Astrocyte (in vitro differentiated cells and primary cell): Measurements from ENCODE around the gene ARHGAP19. TPM values are rescaled to one million over a fixed set of nuclear protein-coding genes. Genes with fewer than 3 reads are reported as not detected.
A peak's percentile ranks its signal among the peaks of the same experiment; 100 is the strongest.
"Not testable (repeated sequence)": the region's sequence is repeated elsewhere in the genome, so short reads cannot be mapped to it uniquely, and the experiment has no call there.

Source experiments
- DNase-seq: peaks from one replicate; pipeline ENCODE4 v3.0.0-alpha.2; 2010; ENCODE audit warnings: low read depth
- FAIRE-seq: peaks from 2 replicates; lab custom pipeline; 2011; peaks lifted over from hg19 to GRCh38; lab: Jason Lieb, UNC
- H2AFZ ChIP-seq: 2 replicates; pipeline ENCODE4 v1.6.0; 2012; ENCODE audit warnings: low read depth, low read length, inconsistent platforms
- H3K27ac ChIP-seq: 2 replicates; pipeline ENCODE4 v1.5.1; 2011; ENCODE audit warnings: low read depth, low read length, inconsistent platforms
- H3K27me3 ChIP-seq: 2 replicates; pipeline ENCODE4 v1.6.0; 2011; ENCODE audit warnings: low read length, inconsistent platforms; ENCODE audit not compliant: insufficient read depth
- H3K36me3 ChIP-seq: 2 replicates; pipeline ENCODE4 v1.5.1; 2011; ENCODE audit warnings: low read length, inconsistent platforms; ENCODE audit not compliant: insufficient read depth
- H3K4me1 ChIP-seq: 2 replicates; pipeline ENCODE4 v1.5.1; 2011; ENCODE audit warnings: low read length, inconsistent platforms; ENCODE audit not compliant: insufficient read depth
- H3K4me2 ChIP-seq: 2 replicates; pipeline ENCODE4 v1.6.0; 2012; ENCODE audit warnings: low read length, inconsistent platforms
- H3K4me3 ChIP-seq: 2 replicates; pipeline ENCODE4 v1.5.1; 2011; ENCODE audit warnings: low read depth, mild to moderate bottlenecking, low read length, inconsistent platforms; ENCODE audit not compliant: insufficient read depth
- H3K79me2 ChIP-seq: 2 replicates; pipeline ENCODE4 v1.6.0; 2012; ENCODE audit warnings: mild to moderate bottlenecking, low read length, inconsistent platforms; ENCODE audit not compliant: insufficient read depth
- H3K9ac ChIP-seq: 2 replicates; pipeline ENCODE4 v1.6.0; 2012; ENCODE audit warnings: mild to moderate bottlenecking, low read length, inconsistent platforms
- H3K9me3 ChIP-seq: 2 replicates; pipeline ENCODE4 v1.5.1; 2012; ENCODE audit warnings: low read depth, mild to moderate bottlenecking, low read length, inconsistent platforms; ENCODE audit not compliant: insufficient read depth
- H4K20me1 ChIP-seq: 2 replicates; pipeline ENCODE4 v1.6.0; 2012; ENCODE audit warnings: low read length, inconsistent platforms; ENCODE audit not compliant: insufficient read depth
- H3K27ac Mint-ChIP-seq: one replicate; pipeline ENCODE4 v1.8.0; 2021; ENCODE audit warnings: mild to moderate bottlenecking, mixed read lengths; ENCODE audit not compliant: unreplicated experiment
- H3K27me3 Mint-ChIP-seq: one replicate; pipeline ENCODE4 v1.8.0; 2021; ENCODE audit warnings: low read depth, mixed read lengths; ENCODE audit not compliant: unreplicated experiment
- H3K36me3 Mint-ChIP-seq: one replicate; pipeline ENCODE4 v1.8.0; 2021; ENCODE audit warnings: low read depth, mixed read lengths; ENCODE audit not compliant: unreplicated experiment
- H3K4me1 Mint-ChIP-seq: one replicate; pipeline ENCODE4 v1.8.0; 2021; ENCODE audit warnings: low read depth, mixed read lengths; ENCODE audit not compliant: unreplicated experiment
- H3K4me3 Mint-ChIP-seq: one replicate; pipeline ENCODE4 v1.8.0; 2021; ENCODE audit warnings: mild to moderate bottlenecking, moderate library complexity, mixed read lengths; ENCODE audit not compliant: unreplicated experiment
- H3K9me3 Mint-ChIP-seq: one replicate; pipeline ENCODE4 v1.8.0; 2021; ENCODE audit warnings: mild to moderate bottlenecking, mixed read lengths; ENCODE audit not compliant: unreplicated experiment
- CTCF ChIP-seq: IDR thresholded peaks from 2 replicates; pipeline ENCODE4 v1.5.1; 2011; ENCODE audit warnings: low read depth, mild to moderate bottlenecking, inconsistent platforms, low read length, moderate library complexity; ENCODE audit not compliant: insufficient read depth
- EZH2 ChIP-seq: IDR thresholded peaks from 2 replicates; pipeline ENCODE4 v1.6.1; 2012; ENCODE audit warnings: mild to moderate bottlenecking, low read length, inconsistent platforms; ENCODE audit not compliant: insufficient read depth
- total RNA-seq: library from RNA; stranded (reverse); gene quantifications from 2 replicates; pipeline ENCODE4 v1.2.1, GENCODE V29; 2021

Gene ARHGAP19
- total RNA-seq, 1 donor from 2014 or later = 9.0 TPM

GRCh38 chr10:97292862-97293198, 393 bp upstream of the ARHGAP19 start:
- no peaks in the 10 kb centered on the region for H3K9me3 Mint-ChIP-seq
- FAIRE-seq (no peak), DNase-seq (no peak)
- no peak for TF ChIP-seq EZH2
- no peak for TF ChIP-seq CTCF
- no peaks in the 10 kb centered on the region for H4K20me1 ChIP-seq
- H3K36me3 ChIP-seq = no peaks in the 10 kb centered on the region
- peak overlapping the region; percentile 86 for H3K27ac Mint-ChIP-seq
- no peaks in the 10 kb centered on the region for H3K9me3 ChIP-seq
- H3K4me3 ChIP-seq = peak overlapping the region; percentile 41
- H3K4me2 ChIP-seq = peak overlapping the region; percentile 66
- peak overlapping the region; percentile 89 for H3K4me3 Mint-ChIP-seq
- H3K27ac ChIP-seq = no peak overlapping the region
- no peaks in the 10 kb centered on the region for H3K27me3 ChIP-seq
- no peak overlapping the region for H2AFZ ChIP-seq
- H3K79me2 ChIP-seq = peaks cover 21% of the 10 kb centered on the region
- no peaks in the 10 kb centered on the region for H3K27me3 Mint-ChIP-seq
- H3K4me1 ChIP-seq = no peaks in the 10 kb centered on the region
- no peaks in the 10 kb centered on the region for H3K36me3 Mint-ChIP-seq
- H3K4me1 Mint-ChIP-seq = peaks cover 7% of the 10 kb centered on the region
- no peak overlapping the region for H3K9ac ChIP-seq

- Histone ChIP-seq H3K79me2 (peaks cover 22% of the 10 kb centered on the region), H3K9me3 (no peaks in the 10 kb centered on the region), H2AFZ (peak overlapping the region; percentile 91), H3K4me3 (peak overlapping the region; percentile 90), H3K36me3 (no peaks in the 10 kb centered on the region), H3K27me3 (no peaks in the 10 kb centered on the region), H3K9ac (peak overlapping the region; percentile 88), H3K27ac (peak overlapping the region; percentile 91), H3K4me1 (no peaks in the 10 kb centered on the region), H4K20me1 (no peaks in the 10 kb centered on the region), H3K4me2 (peak overlapping the region; percentile 88)
- DNase-seq = no peak
- Mint-ChIP-seq H3K27me3 (no peaks in the 10 kb centered on the region), H3K36me3 (no peaks in the 10 kb centered on the region), H3K4me3 (peak overlapping the region; percentile 89), H3K27ac (peak overlapping the region; percentile 84), H3K4me1 (peaks cover 6% of the 10 kb centered on the region), H3K9me3 (no peaks in the 10 kb centered on the region)
- FAIRE-seq = no peak
- TF ChIP-seq CTCF (no peak), EZH2 (no peak)
Measured at GRCh38 chr10:97291357-97292096, 910 bp downstream of the ARHGAP19 start.

GRCh38 chr10:97290576-97291356, 1.7 kb downstream of the ARHGAP19 start:
- H3K9ac ChIP-seq, DNase-seq, H3K27ac ChIP-seq, H3K36me3 Mint-ChIP-seq, H3K9me3 Mint-ChIP-seq, H3K27me3 ChIP-seq, H2AFZ ChIP-seq, FAIRE-seq, H3K4me1 Mint-ChIP-seq, H3K27ac Mint-ChIP-seq, H4K20me1 ChIP-seq, H3K27me3 Mint-ChIP-seq, H3K4me1 ChIP-seq, H3K36me3 ChIP-seq, H3K9me3 ChIP-seq, H3K4me3 ChIP-seq: not testable (repeated sequence)
- H3K4me3 Mint-ChIP-seq = peak overlapping the region; percentile 89
- H3K79me2 ChIP-seq = peaks cover 24% of the 10 kb centered on the region
- H3K4me2 ChIP-seq = peak overlapping the region; percentile 88

- not testable (repeated sequence) for H3K27me3 ChIP-seq, H3K4me1 Mint-ChIP-seq, H3K27me3 Mint-ChIP-seq, FAIRE-seq, H3K4me3 ChIP-seq, H4K20me1 ChIP-seq, H3K27ac ChIP-seq, H3K36me3 Mint-ChIP-seq, H2AFZ ChIP-seq, H3K4me1 ChIP-seq, H3K9ac ChIP-seq, H3K4me2 ChIP-seq, H3K9me3 Mint-ChIP-seq, H3K4me3 Mint-ChIP-seq, H3K36me3 ChIP-seq, DNase-seq, H3K9me3 ChIP-seq
- peak overlapping the region; percentile 54 for H3K27ac Mint-ChIP-seq
- H3K79me2 ChIP-seq = peaks cover 24% of the 10 kb centered on the region
Measured at GRCh38 chr10:97290076-97290475, 2.4 kb downstream of the ARHGAP19 start.
